ENCODE measurements around the gene GATC. TPM values are rescaled to one million over a fixed set of nuclear protein-coding genes. Genes with fewer than 3 reads are reported as not detected.

GATC gene
- polyA plus RNA-seq, 1 experiment = 25.9 TPM

- no peak overlapping the region for H3K27ac ChIP-seq (ENCODE audit: low read depth, low read length)
- H3K4me3 ChIP-seq (ENCODE audit: low read depth, low read length) = no peak overlapping the region
- ChIA-PET POLR2A (no interaction called here), CTCF (interaction anchor here (1.3 kb wide), 1 partner anchor 8 kb away, joined by 6 read pairs; no protein-coding TSS in a partner anchor)
- H3K9me3 ChIP-seq (ENCODE audit: control insufficient read depth, insufficient read depth, low read length) = no peaks in the 10 kb centered on the region
- TF ChIP-seq CTCF (IDR thresholded peaks at IDR 0.05; ENCODE audit: low read depth, low read length) = no peak
- peaks cover 7% of the 10 kb centered on the region for H3K27me3 ChIP-seq (ENCODE audit: control insufficient read depth, insufficient read depth, low read length)
- DNase-seq (ENCODE audit: low read depth, low spot score) = no peak
These were observed 24.5 kb upstream of the GATC start for GRCh38 chr12:120421701-120422100.

GRCh38 chr12:120422892-120423456, 23.3 kb upstream of the GATC start:
- TF ChIP-seq CTCF (IDR thresholded peaks at IDR 0.05; ENCODE audit: low read depth, low read length) = no peak
- POLR2A ChIA-PET = no interaction called here
- no peak overlapping the region for H3K27ac ChIP-seq (ENCODE audit: low read depth, low read length)
- DNase-seq (ENCODE audit: low read depth, low spot score) = no peak
- H3K4me3 ChIP-seq (ENCODE audit: low read depth, low read length) = no peak overlapping the region
- peaks cover 4% of the 10 kb centered on the region for H3K27me3 ChIP-seq (ENCODE audit: control insufficient read depth, insufficient read depth, low read length)
- CTCF ChIA-PET = no interaction called here
- no peaks in the 10 kb centered on the region for H3K9me3 ChIP-seq (ENCODE audit: control insufficient read depth, insufficient read depth, low read length)

GRCh38 chr12:120425797-120426196, 20.4 kb upstream of the GATC start:
- no peak for TF ChIP-seq CTCF (IDR thresholded peaks at IDR 0.05; ENCODE audit: low read depth, low read length)
- ChIA-PET CTCF (no interaction called here), POLR2A (no interaction called here)
- H3K4me3 ChIP-seq (ENCODE audit: low read depth, low read length) = no peak overlapping the region
- no peaks in the 10 kb centered on the region; the same call in 1 of the 2 replicates for H3K9me3 ChIP-seq (ENCODE audit: control insufficient read depth, insufficient read depth, low read length)
- DNase-seq (ENCODE audit: low read depth, low spot score) = no peak
- no peak overlapping the region for H3K27ac ChIP-seq (ENCODE audit: low read depth, low read length)
- H3K27me3 ChIP-seq (ENCODE audit: control insufficient read depth, insufficient read depth, low read length) = no peaks in the 10 kb centered on the region

- no peak for TF ChIP-seq CTCF (IDR thresholded peaks at IDR 0.05; ENCODE audit: low read depth, low read length)
- H3K4me3 ChIP-seq (ENCODE audit: low read depth, low read length) = no peak overlapping the region
- POLR2A ChIA-PET = no interaction called here
These were observed 17.5 kb upstream of the GATC start for GRCh38 chr12:120428597-120429229.

GRCh38 chr12:120429368-120429767, 16.9 kb upstream of the GATC start:
- ChIA-PET POLR2A (interaction anchor here (0.6 to 0.8 kb wide), 2 partner anchors 53 to 441 kb away, joined by 3 to 7 read pairs; no protein-coding TSS in a partner anchor), CTCF (interaction anchor here (0.7 to 4.2 kb wide), 12 partner anchors 13 to 127 kb away, joined by 3 to 82 read pairs (median 6); partner anchors contain the start of genes PLA2G1B and SIRT4)
- no peak for TF ChIP-seq CTCF (IDR thresholded peaks at IDR 0.05; ENCODE audit: low read depth, low read length)

More at GRCh38 chr12:120428597-120429229, 17.5 kb upstream of the GATC start:
- no peak overlapping the region for H3K27ac ChIP-seq (ENCODE audit: low read depth, low read length)
- CTCF ChIA-PET = interaction anchor here (0.7 to 4.2 kb wide), 8 partner anchors 42 to 127 kb away, joined by 3 to 82 read pairs (median 6); partner anchors contain the start of gene SIRT4
- H3K9me3 ChIP-seq (ENCODE audit: control insufficient read depth, insufficient read depth, low read length) = no peaks in the 10 kb centered on the region; the same call in 1 of the 2 replicates
- no peak for DNase-seq (ENCODE audit: low read depth, low spot score)
- peaks cover 2% of the 10 kb centered on the region for H3K27me3 ChIP-seq (ENCODE audit: control insufficient read depth, insufficient read depth, low read length)

More at GRCh38 chr12:120429368-120429767, 16.9 kb upstream of the GATC start:
- no peak overlapping the region for H3K4me3 ChIP-seq (ENCODE audit: low read depth, low read length)
- DNase-seq (ENCODE audit: low read depth, low spot score) = no peak
- no peaks in the 10 kb centered on the region; the same call in 1 of the 2 replicates for H3K9me3 ChIP-seq (ENCODE audit: control insufficient read depth, insufficient read depth, low read length)
- peaks cover 2% of the 10 kb centered on the region for H3K27me3 ChIP-seq (ENCODE audit: control insufficient read depth, insufficient read depth, low read length)
- H3K27ac ChIP-seq (ENCODE audit: low read depth, low read length) = no peak overlapping the region

All from AG04450 (cell line).